ENCODE results near the gene GABPA. TPM values are rescaled to one million over a fixed set of nuclear protein-coding genes. Genes with fewer than 3 reads are reported as not detected.

GABPA gene
- 14.9 and 17.7 TPM in 2 replicates for total RNA-seq

DNA sequence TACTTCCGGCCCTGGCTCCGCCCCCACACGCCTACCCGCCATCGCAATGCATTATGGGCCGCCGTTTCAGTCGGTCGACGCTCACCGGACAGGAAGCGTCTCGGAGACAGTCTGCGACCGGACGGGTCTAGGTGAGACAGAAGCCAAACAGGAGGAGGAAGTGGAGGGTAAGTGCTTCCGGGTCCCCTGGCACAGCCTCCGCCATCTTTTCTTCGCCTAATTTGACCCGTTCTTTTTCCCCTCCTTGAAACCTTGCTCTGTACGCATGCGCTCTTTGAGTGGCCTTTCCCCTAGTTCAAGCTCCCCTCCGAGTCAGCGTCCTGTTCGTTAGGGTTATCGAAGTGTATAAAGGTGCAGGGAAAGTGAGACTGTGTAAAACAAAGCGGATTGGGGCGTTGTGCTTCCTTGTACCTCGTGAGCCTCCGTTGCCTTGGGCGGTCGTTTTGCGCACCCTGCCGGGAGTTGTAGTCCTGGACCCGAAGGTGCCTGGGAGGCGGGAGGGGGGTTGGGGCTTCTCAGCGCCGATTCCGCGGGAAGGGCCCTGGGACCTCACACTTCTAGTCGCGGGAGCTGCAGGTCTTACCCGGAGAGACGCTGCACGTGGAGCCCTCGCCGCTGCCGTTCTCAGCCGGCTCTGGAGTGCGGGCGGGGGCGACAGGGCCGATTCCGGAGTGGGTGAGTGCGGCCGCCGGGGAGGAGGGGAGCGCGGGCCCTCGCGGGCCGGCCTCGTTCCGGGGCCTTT, at the start of gene GABPA, which contains the start of gene ATP5PF:
GABPA (plus strand) TSS at position 69 of the 742 bp plus-strand sequence. CDS start 6,627 bp downstream, outside the sequence.
ATP5PF (minus strand) TSS at position 1 of the 742 bp plus-strand sequence. CDS start 5,110 bp downstream, outside the sequence.

Other genes with a start within 250 kb of the GABPA start
- 32.2 and 62.9 TPM in 2 replicates for gene MRPL39, start 127.5 kb upstream of the GABPA start, total RNA-seq
- not detected in 2 replicates for gene JAM2, start 95.7 kb upstream of the GABPA start, total RNA-seq
- gene ATP5PF, start 68 bp upstream of the GABPA start, total RNA-seq, result 27.7 and 51.4 TPM in 2 replicates

All from tracheal epithelial cell (primary cell).